H1 (cell line): Measurements from ENCODE around the gene PIEZO1. TPM values are rescaled to one million over a fixed set of nuclear protein-coding genes. Genes with fewer than 3 reads are reported as not detected.

Experiments
- CBX8 ChIP-seq: fragments of 300-800, 300-1000 bp; sonication (generic); IDR thresholded peaks from 2 replicates; pipeline ENCODE4 v1.7.1; 2016; ENCODE audit warnings: low read depth, low read length, borderline replicate concordance
- CHD1 ChIP-seq: IDR thresholded peaks from 2 replicates; pipeline ENCODE4 v1.6.1; 2012; ENCODE audit warnings: low read depth, low read length, improper control_type of control experiment
- CHD2 ChIP-seq: IDR thresholded peaks from 2 replicates; pipeline ENCODE4 v1.6.1; 2012; ENCODE audit warnings: low read length, improper control_type of control experiment
- GABPA ChIP-seq: IDR thresholded peaks from 2 replicates; pipeline ENCODE4 v1.6.1; 2011; ENCODE audit warnings: mild to moderate bottlenecking, low read length, moderate library complexity, borderline replicate concordance; ENCODE audit not compliant: insufficient read depth
- GTF2F1 ChIP-seq: IDR thresholded peaks from 2 replicates; pipeline ENCODE4 v1.6.1; 2012; ENCODE audit warnings: low read depth, low read length, improper control_type of control experiment, borderline replicate concordance
- USF2 ChIP-seq: IDR thresholded peaks from 2 replicates; pipeline ENCODE4 v1.6.1; 2011; ENCODE audit warnings: low read length, improper control_type of control experiment
- polyA plus RNA-seq, 7 experiments: library from polyadenylated mRNA; depleted of rRNA in 3 of 7; stranded (reverse) in 5 of 7; unstranded in 2 of 7; fragments of >200 nt in 5 of 7; fragments of 200-250 nt in 2 of 7; gene quantifications; 1 replicate in 5 of 7; 2 replicates in 1 of 7; 4 replicates in 1 of 7; pipeline versions ENCODE4 v1.2.1 to v1.2.3, GENCODE V29; 2011 to 2013; ENCODE audit warnings: missing spikeins in 2 of 7, mixed read lengths in 2 of 7
- total RNA-seq: library from RNA; stranded (reverse); fragmentation: NEBNext Ultra II Directional; extraction: Animal tissue kit (Norgen Biotek cat#: 25700); gene quantifications from 2 replicates; pipeline ENCODE4 v1.2.1, GENCODE V29; 2021
- TF ChIP-seq, protein P1 (sequence below): IDR thresholded peaks from 2 replicates; pipeline ENCODE4 v1.6.1; 2012; ENCODE audit warnings: inconsistent platforms

The PIEZO1 gene
- total and polyA plus RNA-seq, 2 of the 8 experiments (the other 6 are each of a cell fraction or from before 2014, with no cell fraction given): 42.3 to 67.5 TPM

DNA sequence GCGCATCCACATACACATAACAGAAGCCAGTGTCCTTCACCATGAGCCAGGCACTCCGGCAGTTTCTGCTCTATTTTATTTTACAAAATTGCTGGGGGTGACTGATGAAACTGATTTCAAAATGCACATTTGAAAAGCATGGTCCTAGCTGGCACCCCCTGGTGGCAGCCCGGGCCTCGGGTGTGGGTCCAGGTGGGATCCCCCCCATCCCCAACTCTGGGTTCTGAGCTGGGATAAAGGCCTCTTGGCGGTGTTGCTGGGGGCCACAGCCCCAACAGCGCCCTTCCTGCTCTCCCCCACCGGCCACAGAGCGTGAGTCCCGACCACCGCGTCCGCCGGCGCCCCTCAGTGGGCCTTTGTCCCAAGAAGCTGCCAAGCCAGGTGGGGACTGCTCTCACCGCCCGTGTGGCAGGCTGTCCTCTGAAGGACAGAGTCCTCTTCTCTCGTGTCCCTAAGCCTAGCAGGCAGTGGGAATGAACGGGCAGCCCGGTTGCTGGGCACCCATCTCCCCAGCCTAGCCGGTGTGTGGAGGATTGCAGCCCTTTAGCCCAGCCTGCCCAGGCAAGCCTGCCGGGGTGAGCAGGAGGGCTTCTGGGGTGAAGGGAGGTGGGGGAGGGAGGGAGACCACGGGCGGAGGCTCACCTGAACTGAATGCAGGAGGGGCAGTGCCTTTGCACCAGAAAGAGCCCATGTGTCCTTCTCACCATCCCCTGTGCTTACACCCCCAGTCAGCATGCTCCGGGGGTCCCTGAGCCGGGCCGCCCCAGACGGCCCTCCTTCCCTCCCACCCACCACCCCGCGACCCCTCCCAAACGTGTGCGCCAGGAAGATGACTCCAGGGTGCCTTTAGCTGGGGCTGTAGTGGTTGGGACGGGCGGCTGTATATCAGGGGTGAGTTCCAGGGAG is 99.6 kb downstream of the PIEZO1 start (continued):
- TF ChIP-seq CHD2 (no peak), CHD1 (no peak), GABPA (peak; percentile 44; the same call in 1 of the 2 replicates), CBX8 (no peak), USF2 (no peak), GTF2F1 (no peak)
- TF ChIP-seq, protein P1, sequence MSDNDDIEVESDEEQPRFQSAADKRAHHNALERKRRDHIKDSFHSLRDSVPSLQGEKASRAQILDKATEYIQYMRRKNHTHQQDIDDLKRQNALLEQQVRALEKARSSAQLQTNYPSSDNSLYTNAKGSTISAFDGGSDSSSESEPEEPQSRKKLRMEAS: peak; percentile 26; the same call in 1 of the 2 replicates
